ENCODE data around the gene TXNDC11.

Gene TXNDC11

DNA sequence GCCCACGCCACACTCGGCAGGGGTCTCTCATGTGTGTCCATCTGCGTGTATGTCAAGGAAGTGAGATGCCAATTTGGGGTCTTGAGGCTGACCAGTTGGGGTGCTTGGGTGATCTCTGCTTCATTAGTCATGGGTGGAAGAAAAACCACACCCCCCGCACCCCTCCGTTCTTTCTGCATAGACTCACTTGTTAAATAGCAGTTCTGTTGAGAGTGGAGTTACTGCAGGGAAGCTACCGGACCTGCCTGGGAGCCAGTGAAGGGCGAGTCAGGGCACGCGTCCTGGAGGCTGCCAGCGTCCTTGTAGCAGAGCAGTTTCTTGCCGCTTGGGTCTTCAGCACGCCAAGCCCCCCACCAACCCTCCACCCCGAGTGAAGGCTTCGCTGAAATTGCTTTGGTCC is 65.9 kb downstream of the TXNDC11 start:
- no peak overlapping the region for H3K4me3 ChIP-seq (ENCODE audit: low read depth, low read length)

DNA sequence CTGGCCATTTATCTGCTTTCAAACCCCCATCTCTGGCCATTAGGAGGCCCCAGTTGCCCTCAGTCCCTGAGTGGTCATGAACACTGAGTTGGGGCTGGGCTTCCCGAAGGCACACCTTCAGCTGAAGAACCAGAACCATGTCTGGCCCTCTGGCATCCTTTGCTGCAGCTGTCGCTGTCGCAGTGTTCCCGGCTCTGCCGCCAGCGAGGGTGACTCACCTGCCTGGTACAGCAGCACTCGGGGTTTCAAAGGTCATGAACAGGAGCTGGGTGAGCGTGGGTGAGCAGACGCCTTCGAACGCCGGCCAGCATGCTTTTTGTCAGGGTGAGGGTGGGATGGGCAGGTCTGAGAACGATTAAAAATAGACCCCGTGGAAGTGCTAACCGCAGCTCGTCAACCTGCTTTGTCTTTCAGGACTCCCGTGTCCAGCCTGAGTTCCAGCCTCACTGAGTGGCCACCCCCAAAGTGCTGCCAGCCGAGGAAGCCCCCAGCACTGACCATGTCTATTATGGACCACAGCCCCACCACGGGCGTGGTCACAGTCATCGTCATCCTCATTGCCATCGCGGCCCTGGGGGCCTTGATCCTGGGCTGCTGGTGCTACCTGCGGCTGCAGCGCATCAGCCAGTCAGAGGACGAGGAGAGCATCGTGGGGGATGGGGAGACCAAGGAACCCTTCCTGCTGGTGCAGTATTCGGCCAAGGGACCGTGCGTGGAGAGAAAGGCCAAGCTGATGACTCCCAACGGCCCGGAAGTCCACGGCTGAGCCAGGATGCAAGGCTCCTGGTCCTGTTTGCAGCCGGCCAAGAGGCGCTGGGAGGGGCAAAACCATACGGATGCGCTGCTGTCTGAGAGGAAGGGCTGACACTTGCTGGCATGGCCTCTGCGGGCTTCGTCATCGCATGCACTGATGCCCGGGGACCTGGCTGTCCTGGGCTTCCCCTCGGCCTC is 66.8 kb downstream of the TXNDC11 start:
- H3K4me3 ChIP-seq (ENCODE audit: low read depth, low read length) = no peak overlapping the region

DNA sequence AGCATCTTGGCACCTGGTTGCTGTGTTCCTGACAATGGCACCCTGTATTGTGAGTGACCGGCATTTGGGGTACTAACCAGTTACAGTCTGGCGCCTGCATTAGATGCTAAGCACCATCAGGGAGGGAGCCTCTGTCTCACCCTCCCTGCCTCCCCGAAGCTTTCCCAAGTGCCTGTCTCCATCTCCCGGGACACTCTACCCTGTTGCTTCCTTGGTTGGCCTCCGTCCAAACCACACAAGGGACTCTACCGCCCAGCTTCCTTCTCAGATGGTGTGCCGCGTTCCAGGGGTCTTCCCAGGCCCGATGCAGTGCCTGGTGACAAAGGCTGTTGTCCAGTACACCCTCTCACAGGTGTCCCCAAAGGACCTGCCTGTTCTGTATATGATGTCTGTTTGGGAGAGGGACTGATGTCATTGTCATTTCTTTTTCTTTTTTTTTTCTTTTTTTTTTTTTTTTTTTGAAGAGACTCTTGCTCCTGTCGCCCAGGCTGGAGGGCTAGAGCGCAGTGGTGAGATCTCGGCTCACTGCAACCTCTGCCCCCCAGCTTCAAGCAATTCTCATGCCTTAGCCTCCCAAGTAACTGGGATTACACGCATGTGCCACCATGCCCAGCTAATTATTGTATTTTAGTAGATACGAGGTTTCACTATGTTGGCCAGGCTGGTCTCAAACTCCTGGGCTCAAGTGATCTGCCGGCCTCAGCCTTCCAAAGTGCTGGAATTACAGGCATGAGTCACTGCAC is 67.7 kb downstream of the TXNDC11 start:
- no peak overlapping the region for H3K4me3 ChIP-seq (ENCODE audit: low read depth, low read length)

DNA sequence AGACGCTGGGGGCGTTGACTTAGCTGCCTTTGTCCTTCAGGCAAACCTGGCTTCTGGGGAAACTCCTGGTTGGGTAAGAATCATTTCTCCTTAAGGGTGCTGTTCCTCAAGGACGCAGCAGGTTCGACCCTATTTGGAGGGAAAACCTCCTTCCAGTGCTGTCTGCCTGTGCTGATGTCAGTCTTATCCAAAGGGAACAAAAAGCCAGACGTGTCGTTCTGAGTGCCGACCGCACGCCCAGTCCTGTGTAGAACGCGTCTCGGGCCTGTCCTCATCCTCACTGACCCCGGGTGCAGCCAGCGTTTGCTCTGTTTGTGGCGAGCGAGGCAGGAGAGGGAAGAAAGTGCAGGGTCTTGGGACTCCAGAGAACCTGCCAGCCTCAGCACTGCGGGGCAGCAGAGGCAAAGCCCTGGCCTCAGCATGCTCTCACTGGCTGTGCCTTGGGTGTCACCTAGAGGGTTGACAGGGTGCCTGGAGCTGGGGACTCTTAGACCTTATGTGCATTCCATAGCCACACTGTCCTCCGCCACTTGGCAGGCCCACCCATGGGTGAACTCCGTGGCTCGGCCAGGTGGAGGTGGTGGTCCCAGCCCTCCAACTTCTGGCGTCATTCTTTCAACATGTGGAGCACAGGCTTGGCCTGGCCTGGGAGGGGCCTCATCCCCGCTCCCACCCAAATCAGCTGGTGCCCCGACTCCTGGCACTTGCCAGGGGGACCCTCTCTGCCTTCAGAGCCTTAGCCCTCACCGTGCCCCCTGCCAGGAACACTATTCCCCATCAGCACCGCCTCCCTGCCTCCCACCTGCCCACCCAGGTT is 68.4 kb downstream of the TXNDC11 start:
- H3K4me3 ChIP-seq (ENCODE audit: low read depth, low read length) = no peak overlapping the region

DNA sequence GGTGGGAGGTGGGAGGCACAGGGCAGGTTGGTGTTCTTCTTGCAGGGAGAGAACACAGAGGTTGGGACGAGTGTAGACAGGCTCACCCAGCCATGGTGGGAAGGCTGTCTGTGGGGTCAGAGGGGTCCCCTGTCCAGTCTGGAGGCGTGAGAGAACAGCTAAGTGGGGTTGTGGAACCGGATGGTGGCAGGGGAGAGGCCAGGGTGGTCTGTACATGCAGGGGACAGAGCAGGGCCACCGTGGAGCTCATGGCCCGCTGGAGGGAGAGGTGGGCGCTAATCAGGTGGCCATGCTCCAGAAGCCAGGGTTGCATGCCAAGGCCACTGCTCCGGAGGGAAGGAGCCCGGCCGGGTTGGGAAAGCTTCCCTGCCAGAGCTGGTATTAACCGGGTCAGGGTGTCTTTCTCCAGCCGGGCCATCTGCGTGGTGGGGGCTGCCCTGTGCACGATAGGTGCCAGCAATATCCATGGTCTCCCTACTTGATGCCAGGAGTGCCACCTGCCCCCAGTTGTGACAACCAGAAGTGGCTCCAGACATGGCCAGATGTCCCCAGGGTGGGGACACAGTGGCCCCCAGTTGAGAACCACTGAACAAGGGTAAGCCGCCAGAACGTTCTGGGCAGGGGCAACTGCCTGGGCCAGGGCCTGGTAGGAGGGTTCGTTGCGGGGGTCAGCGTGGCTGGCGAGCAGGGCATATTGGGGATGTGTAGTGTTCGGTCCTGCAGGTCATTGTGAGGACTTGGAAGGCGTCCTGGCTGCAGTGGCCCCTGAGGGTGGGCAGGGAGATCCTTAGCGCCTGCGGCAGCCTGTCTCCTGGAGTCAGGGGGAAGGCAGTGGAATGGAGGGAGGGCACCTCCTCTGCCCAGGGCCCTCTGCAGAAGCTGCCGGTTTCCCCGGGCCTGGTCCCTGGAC is 69.3 kb downstream of the TXNDC11 start:
- no peak overlapping the region for H3K4me3 ChIP-seq (ENCODE audit: low read depth, low read length)

DNA sequence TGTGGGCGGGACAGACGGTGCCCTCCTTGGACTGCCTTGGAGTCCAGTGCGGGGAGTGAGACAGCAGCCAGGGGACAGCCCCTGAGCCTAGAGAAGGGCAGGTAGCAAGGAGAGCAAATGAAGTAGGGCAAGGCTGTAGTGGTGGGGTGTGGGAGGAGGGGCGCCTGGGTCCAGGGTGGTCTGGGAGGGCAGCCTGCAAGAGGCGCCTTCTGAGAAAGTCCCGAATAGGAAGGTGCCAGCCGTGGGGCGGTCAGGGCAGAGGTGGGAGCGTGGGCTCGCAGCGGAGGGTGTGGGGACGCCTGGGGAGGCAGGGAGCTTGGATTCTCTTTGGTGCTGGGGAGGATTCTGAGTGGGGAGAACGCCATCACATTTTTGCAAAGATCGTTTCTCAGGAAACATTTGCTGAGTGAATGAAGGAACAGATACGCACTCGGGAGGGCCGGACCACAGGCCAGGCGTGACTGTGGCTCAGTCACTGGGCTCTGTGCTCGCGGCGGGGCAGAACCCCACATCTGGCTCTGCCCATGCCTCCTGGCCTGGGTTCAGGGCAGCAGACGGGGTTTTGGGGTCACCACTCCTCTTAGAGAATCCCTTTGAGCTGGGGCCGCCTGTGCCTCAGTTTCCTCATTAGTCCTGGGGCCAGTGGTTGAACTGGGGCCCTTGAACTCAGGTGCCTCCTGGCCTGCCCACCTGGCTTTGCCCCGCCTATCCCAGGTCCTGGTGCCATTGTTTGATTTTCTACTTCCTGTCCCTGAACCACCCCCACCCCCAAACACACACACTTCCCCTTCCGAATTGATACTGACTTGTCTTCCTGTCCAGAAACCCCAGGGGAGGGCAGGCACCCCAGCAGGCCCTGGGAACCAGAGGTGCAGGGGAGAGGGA is 70.2 kb downstream of the TXNDC11 start:
- no peak overlapping the region for H3K4me3 ChIP-seq (ENCODE audit: low read depth, low read length)

DNA sequence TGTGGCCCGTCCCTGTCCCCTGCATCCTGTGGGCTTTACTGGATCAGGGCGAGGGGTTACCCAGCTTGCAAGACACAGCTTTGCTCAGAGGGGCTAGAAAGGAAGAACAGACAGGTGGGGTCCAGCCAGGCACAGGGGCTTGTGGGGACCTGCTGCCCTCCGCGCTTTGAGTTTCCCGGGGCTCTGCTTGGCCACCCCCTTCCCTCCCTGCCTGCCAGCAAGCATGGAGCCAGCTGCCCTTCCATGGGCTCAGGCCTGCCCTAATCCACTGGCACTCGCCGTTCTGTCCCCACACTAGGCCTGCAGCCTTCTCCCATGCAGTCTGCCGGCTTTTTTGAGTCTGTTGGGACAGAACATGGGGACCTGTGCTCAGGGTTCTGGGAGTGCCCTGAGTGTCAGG is 71.0 kb downstream of the TXNDC11 start:
- H3K4me3 ChIP-seq (ENCODE audit: low read depth, low read length) = no peak overlapping the region

DNA sequence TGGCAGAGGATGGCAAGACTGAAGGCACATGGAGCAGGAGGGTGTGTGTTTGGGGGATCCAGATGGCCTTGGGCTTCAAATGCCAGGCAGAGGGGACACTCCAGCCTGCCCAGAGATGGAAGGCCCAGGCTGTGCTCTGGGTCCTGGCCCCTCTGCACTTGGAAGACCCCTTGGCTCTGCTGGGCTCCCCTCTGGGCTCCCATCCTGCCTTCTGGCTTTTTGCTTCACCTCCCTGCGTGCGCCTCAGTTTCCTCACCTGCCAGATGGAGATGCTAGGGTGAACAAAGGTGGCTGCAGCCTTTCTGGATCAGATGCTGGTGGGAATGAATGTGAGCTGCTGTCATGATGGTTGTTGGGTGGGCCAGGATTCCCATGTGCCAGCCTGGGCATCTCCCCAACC is 71.4 kb downstream of the TXNDC11 start:
- H3K4me3 ChIP-seq (ENCODE audit: low read depth, low read length) = no peak overlapping the region

DNA sequence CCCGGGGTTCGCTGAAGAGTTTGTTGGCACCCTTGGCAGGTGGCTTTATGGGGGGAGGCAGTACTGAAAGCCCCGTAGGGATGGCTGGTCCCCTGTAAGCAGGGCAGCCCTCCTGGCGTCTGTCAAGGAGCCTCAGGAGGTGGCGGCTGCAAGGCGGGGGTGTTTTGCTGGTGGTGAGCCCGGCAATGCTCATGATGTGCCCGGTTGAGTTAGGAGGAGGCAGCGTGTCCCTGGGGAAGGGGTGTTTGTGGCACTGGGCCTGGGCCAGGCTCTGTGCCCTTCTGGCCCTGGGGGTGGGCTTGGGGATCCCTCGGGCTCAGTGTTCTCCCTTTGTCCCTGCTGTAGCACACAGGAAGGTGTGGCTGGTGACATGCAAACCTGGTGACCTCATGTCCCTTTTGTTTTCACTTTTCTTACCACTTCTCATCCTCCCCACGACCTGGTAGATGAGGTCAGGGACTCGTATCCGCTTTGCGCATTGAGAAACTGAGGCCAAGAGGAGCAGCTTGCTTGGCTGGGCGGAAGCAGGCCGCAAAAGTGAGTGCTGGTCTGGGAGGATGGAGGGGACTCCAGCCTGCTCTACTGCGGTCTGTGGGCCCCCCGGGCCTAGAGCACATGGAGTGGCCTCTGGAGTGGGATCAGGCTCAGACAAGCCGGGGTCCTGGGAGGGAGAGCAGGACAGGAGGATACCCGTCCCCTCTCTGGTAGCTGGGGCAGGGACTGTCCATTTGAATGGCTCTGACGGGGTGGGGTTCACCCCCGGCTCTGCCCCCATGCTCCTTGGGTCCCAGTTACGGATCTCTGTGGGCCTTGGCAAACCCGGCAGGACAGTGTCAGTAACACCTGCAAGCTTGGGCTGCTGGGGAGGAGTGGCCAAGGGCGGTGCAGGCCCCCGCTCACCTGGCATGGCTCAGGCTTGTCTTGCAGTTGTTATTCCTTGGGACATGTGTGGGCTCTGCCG is 72.2 kb downstream of the TXNDC11 start:
- H3K4me3 ChIP-seq (ENCODE audit: low read depth, low read length) = no peak overlapping the region

DNA sequence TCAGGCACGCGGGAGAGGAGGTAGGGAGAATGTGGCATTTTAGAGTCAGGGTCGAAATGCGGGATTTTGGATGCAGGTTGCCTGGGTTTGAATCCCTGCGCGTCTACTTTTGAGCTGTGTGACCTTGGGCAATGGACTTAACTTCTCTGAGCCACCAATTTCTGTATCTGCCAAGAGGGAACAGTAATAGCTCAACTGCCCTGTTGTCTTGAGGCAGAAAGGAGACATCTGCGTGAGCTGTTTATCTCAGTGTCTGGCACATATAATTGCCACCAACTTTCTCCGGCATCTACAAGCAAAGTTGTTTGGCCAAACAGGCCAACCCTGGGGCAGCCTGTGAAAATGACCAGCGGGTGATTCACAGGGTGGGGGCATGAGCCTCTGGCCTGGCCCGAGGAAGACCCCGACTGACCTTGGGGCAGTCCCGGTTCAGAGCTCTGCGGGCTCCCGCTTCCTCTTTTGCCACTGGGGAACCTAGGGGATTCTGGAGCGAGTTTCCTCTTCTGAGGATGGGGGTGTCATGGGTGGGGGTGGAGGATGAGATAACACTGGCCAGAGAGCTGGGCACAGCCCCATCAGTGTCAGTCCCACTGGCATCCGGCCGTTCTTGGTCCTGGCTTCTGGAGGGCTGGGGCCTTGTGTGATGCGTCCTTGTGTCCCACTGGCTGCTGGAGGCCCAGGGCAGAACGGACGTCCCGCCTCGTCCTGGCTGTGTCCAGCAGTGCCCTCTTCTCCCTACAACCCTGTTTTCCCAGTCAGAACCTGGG is 73.1 kb downstream of the TXNDC11 start:
- peak overlapping the region; percentile 67 for H3K4me3 ChIP-seq (ENCODE audit: low read depth, low read length)

DNA sequence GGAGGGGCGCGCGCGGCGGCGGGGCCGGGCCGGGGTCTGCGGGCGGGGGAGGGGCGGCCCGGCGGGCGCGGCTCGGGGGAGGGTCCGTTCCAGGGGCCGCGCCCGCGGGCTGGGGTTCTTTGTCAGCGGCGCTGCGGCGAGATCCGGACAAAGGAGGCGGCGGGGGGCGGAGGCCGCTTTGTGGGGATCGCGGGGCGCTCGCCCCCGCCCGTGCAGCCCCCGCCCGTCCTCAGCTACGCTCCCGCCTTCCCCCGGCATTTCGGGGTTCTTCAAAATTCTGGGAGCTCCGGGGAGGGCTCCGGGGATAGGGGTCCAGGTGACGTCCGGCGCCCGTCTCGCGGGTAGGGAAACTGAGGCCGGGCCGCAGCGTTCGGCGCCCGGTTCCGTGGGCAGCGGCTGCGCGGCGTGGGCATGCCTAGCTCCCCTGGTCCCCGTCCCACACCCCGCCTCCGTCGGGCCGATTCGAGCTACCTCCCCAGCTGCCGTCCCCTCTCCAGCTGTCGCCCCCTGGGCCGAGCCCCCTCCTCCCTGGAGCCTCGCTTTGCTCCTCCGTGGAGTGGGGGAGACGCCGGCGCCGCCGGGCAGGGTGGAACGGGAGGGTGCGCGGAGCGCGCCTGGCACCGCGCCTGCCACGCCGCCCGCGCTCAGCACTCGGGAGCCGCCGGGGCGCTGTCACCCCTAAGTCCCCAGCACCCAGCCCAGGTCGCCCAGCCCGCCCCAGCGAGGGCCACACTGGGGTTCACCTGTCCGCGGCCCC is 73.9 kb downstream of the TXNDC11 start:
- H3K4me3 ChIP-seq (ENCODE audit: low read depth, low read length) = peak overlapping the region; percentile 67

DNA sequence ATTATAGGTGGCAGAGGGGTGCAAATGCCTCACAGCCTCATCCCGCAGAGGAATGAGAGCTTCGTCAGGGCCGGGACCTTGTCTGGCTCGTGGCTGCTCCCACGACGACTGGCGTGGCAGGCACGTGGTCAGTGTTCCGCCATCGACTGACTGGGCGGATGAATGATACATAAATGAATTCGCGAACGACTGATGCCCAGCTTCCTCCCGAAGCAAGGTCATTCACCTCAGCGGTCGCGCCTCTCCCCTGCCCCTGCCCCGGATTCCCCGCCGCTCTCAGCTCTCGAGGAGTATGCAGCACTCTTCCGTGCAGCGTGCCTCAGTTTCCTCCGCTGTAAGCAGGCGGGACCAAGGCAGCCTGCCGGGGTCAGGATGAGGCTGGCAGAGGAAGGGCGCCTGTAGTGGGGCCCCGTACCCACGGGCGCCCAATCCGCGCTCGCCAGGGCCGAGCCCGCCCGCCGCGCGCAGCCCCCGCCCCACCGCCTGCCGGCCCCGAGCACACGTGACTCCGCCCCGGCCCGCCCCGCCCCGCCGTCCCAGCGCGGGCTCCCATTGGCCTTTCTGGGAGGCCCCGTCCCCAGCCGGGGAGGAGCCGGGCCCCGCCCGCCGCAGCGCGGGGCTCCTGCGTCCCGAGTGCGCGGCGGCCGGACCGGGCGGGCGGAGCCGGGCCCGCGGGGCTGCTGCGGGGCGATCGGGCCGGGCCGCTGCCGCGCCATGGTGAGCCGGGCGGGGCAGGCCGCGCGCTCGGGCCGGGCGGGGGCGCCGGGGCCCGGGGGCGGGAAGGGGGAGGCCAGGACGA is 74.6 kb downstream of the TXNDC11 start, which contains the start of gene SNN:
Gene SNN (plus strand): TSS at position 632 of the 799 bp plus-strand sequence. CDS start 7,605 bp downstream, outside the sequence.
- peak within 1 kb of the TSS; percentile 67 for H3K4me3 ChIP-seq (ENCODE audit: low read depth, low read length)

DNA sequence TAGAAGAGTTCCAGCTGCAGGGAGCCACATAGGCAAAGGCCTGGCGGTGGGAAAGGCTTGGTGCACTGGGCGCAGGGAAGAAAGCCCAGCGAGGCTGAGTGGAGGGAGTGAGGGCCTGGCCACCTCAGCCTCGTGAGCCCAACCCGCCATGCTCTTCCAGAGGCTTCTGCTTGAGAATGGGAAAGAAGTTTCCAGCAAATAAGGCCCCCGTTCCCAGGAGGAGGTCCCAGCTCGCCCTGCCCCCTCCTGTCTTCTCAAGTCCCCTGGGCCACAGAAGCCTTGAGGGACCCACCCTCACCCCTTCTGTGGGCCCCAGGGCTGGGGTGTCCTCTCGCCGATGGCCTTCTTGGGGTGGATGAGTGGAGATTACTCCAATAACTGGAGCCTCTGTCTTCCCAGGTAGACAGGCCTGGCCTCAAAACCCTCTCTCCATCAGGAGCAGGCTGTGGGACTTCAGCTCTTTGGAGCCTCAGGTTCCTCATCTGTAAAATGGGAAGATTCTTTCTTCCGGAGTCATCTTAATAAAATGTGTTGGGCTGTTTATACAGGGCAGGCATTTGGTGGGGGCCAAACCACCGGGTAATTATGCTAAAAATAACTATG is 75.3 kb downstream of the TXNDC11 start:
- no peak overlapping the region for H3K4me3 ChIP-seq (ENCODE audit: low read depth, low read length)

DNA sequence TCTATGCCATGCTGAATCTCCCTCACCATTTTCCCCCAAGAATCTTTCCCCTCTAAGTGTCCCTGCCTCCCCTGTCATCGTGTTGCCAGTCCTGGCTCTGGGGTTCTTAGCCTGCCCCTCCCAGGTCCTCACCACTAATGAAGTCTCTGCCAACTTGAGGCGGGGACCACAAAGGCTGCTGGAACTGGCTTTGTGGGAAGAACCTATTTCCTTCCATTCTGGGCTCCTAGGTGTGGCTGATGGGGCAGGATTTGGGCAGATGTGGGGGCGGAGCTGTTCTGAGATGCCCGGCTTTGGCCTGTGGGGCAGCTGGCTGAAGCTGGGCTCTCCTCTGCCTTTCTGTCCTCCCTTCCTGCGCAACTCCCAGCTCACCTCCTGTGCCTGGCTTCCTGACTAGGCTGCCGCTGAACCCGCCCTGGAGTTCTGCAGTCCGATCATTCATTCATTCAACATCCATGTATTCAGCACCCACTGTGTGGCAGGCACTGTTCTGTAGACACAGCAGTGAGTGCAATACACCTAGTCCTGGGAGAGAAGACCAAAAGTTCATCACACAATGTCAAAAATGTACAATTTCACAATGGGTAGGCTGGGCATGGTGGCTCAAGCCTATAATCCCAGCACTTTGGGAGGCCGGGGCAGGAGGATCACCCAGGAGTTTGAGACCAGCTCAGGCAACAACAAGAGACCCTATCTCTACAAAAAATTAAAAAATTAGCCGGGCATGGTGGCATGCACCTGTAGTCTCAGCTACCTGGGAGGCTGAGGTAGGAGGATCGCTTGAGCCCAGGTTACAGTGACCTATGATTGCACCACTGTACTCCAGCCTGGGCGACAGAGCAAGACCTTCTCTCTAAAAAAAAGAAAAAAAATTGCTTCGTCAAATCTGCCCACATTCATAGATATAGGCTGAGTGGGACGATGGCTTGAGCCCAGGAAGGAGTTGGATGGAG is 76.3 kb downstream of the TXNDC11 start:
- no peak overlapping the region for H3K4me3 ChIP-seq (ENCODE audit: low read depth, low read length)
